ENCODE measurements around the gene ZKSCAN1. TPM values are rescaled to one million over a fixed set of nuclear protein-coding genes. Genes with fewer than 3 reads are reported as not detected.
"Not testable (repeated sequence)": the region's sequence is repeated elsewhere in the genome, so short reads cannot be mapped to it uniquely, and the experiment has no call there.

Gene ZKSCAN1
- total RNA-seq, 1 donor from 2014 or later = 36.6 TPM

DNA sequence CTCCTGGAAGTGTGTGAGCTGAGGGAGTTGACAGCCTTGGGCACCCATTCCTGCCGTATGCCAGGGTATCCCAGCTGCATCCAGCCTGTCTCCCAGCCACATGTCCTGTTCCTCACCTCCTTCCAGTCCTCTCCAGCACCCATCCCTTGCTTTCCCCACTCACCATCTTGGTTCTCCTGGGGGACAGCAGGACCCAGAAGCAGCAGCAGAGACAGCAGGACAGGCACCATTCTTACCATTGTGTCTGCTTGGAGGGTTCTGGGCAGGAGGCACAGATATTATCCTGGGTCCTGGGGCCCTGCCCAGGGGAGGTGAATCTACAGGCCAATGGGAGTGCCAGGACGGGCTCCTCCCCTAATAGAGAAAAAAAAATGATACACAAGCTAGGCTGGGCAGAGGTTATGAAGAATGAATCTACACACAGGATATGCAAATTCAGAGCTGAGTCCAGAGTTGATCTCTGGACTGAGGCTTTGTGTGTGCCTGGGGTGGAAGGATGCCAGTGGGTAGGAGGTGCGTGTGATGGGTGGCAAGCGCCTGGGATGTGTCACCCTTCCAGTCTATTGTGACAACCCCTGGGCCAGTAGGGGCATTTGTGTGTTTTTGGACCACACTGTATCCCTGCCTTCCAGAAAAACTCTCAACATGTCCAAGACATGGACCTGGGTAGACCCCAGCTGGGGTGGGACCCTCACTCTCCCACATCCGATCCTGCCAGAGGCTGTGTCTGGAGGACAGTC is 39.4 kb upstream of the ZKSCAN1 start, which contains the start of gene AZGP1:
TSS of gene AZGP1 (minus strand) at position 250 of the 740 bp plus-strand sequence. CDS start at position 239, 11 bp downstream.
- DNase-seq (ENCODE audit: extremely low spot score in 2 of 2) = no peak
- no peak within 1 kb of the TSS for H3K27ac ChIP-seq

DNA sequence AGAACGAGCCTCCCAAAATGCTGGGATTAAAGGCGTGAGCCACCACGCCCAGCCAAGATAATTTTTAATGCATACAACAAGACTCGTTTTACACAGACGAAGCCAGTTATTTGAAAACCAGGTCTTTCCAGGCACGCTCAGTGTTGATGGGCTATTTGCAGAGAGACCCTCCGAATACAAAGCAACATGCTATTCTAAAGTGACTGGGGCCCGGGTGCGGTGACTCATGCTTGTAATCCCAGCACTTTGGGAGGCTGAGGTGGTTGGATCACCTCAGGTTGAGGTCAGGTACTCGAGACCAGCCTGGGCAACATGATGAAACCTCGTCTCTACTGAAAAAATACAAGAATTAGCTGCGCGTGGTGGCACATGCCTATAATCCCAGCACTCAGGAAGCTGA is 38.8 kb upstream of the ZKSCAN1 start:
- no peaks in the 10 kb centered on the region for H3K27me3 ChIP-seq
- TF ChIP-seq POLR2A (IDR thresholded peaks at IDR 0.05) = no peak
- TF ChIP-seq POLR2AphosphoS5 (IDR thresholded peaks at IDR 0.05; ENCODE audit: insufficient read depth in 1 of 2, low read depth in 1 of 2) = no peak
- TF ChIP-seq, protein P1, sequence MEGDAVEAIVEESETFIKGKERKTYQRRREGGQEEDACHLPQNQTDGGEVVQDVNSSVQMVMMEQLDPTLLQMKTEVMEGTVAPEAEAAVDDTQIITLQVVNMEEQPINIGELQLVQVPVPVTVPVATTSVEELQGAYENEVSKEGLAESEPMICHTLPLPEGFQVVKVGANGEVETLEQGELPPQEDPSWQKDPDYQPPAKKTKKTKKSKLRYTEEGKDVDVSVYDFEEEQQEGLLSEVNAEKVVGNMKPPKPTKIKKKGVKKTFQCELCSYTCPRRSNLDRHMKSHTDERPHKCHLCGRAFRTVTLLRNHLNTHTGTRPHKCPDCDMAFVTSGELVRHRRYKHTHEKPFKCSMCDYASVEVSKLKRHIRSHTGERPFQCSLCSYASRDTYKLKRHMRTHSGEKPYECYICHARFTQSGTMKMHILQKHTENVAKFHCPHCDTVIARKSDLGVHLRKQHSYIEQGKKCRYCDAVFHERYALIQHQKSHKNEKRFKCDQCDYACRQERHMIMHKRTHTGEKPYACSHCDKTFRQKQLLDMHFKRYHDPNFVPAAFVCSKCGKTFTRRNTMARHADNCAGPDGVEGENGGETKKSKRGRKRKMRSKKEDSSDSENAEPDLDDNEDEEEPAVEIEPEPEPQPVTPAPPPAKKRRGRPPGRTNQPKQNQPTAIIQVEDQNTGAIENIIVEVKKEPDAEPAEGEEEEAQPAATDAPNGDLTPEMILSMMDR (IDR thresholded peaks at IDR 0.05) = no peak
- H3K36me3 ChIP-seq = no peaks in the 10 kb centered on the region
- no peak for DNase-seq (ENCODE audit: extremely low spot score in 2 of 2)
- intact Hi-C loops (cut with DNase I) = no loop called here
- no peaks in the 10 kb centered on the region for H3K4me1 ChIP-seq
- no peaks in the 10 kb centered on the region for H3K9me3 ChIP-seq
- H3K27ac ChIP-seq = no peak overlapping the region
- H3K4me3 ChIP-seq = no peak overlapping the region

More for the DNA sequence above, 39.4 kb upstream of the ZKSCAN1 start, which contains the start of gene AZGP1:
- Histone ChIP-seq H3K4me3 (no peak within 1 kb of the TSS), H3K9me3 (no peaks in the 10 kb centered on the region), H3K27me3 (no peaks in the 10 kb centered on the region), H3K36me3 (no peaks in the 10 kb centered on the region), H3K4me1 (no peaks in the 10 kb centered on the region)
- TF ChIP-seq, protein P1 (IDR thresholded peaks at IDR 0.05) = no peak
- TF ChIP-seq POLR2AphosphoS5 (IDR thresholded peaks at IDR 0.05; ENCODE audit: insufficient read depth in 1 of 2, low read depth in 1 of 2) (no peak), POLR2A (IDR thresholded peaks at IDR 0.05) (no peak)
- intact Hi-C loops (cut with DNase I) = no loop called here

DNA sequence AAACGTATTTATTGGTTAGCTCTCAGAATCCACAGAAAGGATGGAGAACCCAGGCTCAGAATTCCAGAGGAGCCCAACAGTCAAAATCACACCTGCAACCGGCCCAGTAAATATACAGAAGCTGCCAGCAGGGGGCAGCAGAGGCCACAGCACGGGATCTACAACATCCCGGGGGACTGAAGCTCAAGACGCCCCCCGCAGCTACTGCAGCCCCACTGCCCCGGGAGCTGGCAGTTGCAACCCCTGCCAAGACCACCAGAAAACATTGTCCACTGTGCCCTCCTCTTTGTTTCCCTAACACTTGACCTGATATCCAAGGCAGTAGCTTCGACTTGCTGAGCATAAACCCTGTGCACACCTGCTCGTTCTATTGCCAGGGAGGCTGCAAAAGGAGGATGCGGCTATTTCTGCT is 35.6 kb upstream of the ZKSCAN1 start:
- H3K4me1 ChIP-seq; intact Hi-C loops (cut with DNase I); H3K27me3 ChIP-seq; DNase-seq (ENCODE audit: extremely low spot score in 2 of 2); H3K36me3 ChIP-seq; H3K9me3 ChIP-seq; H3K4me3 ChIP-seq; H3K27ac ChIP-seq: not testable (repeated sequence)
- TF ChIP-seq, protein P1 (IDR thresholded peaks at IDR 0.05) = peak; percentile 50 to 69 (median 51)

DNA sequence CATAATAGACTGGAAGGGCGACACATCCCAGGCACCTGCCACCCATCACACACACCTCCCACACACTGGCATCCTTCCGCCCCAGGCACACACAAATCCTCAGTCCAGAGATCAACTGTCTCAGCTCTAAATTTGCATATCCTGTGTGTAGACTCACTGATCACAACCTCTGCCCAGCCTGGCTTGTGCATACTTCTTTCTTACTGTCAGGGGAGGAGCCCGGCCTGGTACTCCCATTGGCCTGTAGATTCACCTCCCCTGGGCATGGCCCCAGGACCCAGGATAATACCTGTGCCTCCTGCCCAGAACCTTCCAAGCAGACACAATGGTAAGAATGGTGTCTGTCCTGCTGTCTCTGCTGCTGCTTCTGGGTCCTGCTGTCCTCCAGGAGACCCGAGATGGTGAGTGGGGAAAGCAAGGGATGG is 34.9 kb upstream of the ZKSCAN1 start:
- H3K27me3 ChIP-seq; H3K4me1 ChIP-seq; DNase-seq (ENCODE audit: extremely low spot score in 2 of 2); H3K9me3 ChIP-seq; intact Hi-C loops (cut with DNase I); H3K4me3 ChIP-seq; H3K27ac ChIP-seq; H3K36me3 ChIP-seq: not testable (repeated sequence)

DNA sequence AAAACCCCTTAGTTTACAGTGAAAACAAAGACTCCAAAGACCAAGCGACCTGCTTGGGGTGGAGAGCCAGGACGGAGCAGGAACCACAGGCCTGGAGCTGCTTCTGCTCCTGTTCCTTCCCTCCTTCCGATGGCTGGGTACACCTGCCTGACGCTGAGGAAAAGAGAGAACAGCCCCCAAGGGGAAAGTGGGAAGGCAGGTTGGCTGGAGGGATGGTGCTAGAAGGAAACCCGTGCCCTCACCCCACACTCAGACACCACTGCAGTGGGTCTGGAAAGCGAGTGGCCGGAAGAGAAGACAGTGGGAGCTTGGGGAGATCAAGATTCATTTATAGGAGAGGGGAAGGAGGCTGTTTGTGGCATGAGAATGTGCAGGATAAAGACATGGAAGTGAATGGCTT is 34.3 kb upstream of the ZKSCAN1 start:
- H3K27me3 ChIP-seq; H3K36me3 ChIP-seq; DNase-seq (ENCODE audit: extremely low spot score in 2 of 2); H3K27ac ChIP-seq; H3K4me1 ChIP-seq; intact Hi-C loops (cut with DNase I); H3K4me3 ChIP-seq; H3K9me3 ChIP-seq: not testable (repeated sequence)

DNA sequence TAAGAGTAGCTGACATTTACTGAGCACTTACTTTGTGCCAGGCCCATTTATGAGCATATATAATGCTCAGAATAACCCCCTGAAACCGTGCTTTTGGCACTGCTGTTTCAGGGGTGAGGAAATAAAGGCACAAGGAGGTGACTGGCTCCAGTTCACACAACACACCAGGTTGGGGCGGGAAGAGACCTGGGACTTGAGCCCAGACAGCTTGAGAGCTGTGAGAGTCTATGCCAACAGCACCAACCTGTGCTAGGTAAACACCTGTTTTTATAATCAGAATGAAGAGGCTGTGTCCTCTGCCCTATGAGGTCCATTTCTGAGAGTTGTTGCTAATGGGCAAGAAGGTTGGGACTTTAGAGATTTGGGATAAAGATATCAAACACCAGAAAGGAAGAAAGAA is 30.8 kb upstream of the ZKSCAN1 start:
- no peak for TF ChIP-seq POLR2AphosphoS5 (IDR thresholded peaks at IDR 0.05; ENCODE audit: insufficient read depth in 1 of 2, low read depth in 1 of 2)
- TF ChIP-seq POLR2A (IDR thresholded peaks at IDR 0.05) = no peak
- TF ChIP-seq, protein P1 (IDR thresholded peaks at IDR 0.05) = no peak
- intact Hi-C loops (cut with DNase I) = no loop called here
- no peak for DNase-seq (ENCODE audit: extremely low spot score in 2 of 2)
- Histone ChIP-seq H3K36me3 (no peaks in the 10 kb centered on the region), H3K4me1 (no peaks in the 10 kb centered on the region), H3K4me3 (no peak overlapping the region), H3K27ac (no peak overlapping the region), H3K9me3 (no peaks in the 10 kb centered on the region), H3K27me3 (no peaks in the 10 kb centered on the region)

DNA sequence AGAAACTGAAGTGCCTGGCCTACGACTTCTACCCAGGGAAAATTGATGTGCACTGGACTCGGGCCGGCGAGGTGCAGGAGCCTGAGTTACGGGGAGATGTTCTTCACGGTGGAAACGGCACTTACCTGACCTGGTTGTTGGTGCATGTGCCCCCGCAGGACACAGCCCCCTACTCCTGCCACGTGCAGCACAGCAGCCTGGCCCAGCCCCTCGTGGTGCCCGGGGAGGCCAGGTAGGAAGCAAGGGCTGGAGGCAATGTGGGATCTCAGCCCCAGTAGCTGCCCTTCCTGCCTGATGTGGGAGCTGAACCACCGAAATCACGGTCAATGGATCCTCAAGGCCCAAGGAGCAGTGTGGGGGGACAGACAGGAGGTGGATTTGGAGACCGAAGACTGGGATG is 28.1 kb upstream of the ZKSCAN1 start:
- H3K4me3 ChIP-seq; intact Hi-C loops (cut with DNase I): not testable (repeated sequence)

More for the DNA sequence above, 28.1 kb upstream of the ZKSCAN1 start:
- not testable (repeated sequence) for H3K27ac ChIP-seq; H3K27me3 ChIP-seq; H3K36me3 ChIP-seq; H3K9me3 ChIP-seq; DNase-seq (ENCODE audit: extremely low spot score in 2 of 2)
- peaks cover 11% of the 10 kb centered on the region for H3K4me1 ChIP-seq
